Gastrocnemius medialis (tissue), 4 donors: Measurements from ENCODE around the gene PADI6.

Experiments
- CTCF ChIP-seq, 5 experiments: fragments of 450-650 bp in 3 of 5; fragments of 200-600 bp in 2 of 5; sonication (generic) in 2 of 5; IDR thresholded peaks in 4 of 5; conservative IDR thresholded peaks in 1 of 5; 1 replicate in 4 of 5; 2 replicates in 1 of 5; pipeline ENCODE4 v1.5.1; 2016 to 2019; ENCODE audit warnings: antibody characterized with exemption in 5 of 5, mild to moderate bottlenecking in 3 of 5, moderate library complexity in 3 of 5
- POLR2A ChIP-seq, 2 donors: fragments of 450-650 bp; IDR thresholded peaks; one replicate each; pipeline ENCODE4 v1.6.1; 2017; ENCODE audit warnings: antibody characterized with exemption in 2 of 2, mild to moderate bottlenecking in 2 of 2, moderate library complexity in 2 of 2

DNA sequence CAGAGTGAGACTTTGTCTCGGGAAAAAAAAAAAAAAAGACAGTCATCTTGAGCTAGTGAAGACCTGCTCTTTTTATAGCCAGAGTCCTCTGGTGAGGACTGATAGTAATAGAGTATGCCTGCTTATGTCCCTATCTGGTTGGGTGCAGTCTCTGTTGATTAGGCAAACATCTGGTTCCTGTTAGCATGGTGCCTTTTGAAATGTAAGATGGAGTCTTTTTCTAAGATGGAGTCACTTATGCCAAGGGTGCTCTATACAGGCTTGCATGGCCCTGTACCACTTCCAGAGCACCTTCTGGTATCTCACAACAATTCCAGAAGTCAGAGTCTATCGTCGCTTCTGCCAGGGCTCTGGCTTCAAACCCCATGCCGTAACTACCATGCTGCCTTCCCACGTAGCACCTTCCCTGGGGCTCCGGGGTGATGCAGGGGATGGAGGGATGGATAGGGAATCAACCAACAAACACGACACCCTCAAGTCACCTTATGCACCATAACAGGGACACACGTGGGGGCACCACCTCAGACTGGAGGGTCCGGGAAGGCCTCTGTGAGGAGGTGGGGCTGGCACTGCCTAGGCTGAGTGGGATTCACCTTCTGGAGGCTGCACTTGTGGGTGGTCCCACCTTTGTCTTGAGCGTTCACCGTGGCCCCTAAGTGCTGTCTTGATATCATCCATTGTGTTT, 11.6 kb upstream of the PADI6 start:
- no peak for TF ChIP-seq CTCF (IDR thresholded peaks at IDR 0.05 in 4 of 5, conservative IDR thresholded peaks at IDR 0.05 in 1 of 5)
- TF ChIP-seq POLR2A (IDR thresholded peaks at IDR 0.05) = no peak
